CD4-positive, alpha-beta T cell treated with Interleukin-4 for 1 hour (primary cell): Measurements from ENCODE around the gene KRTCAP2.

Experiments
- DNase-seq, 2 donors: peaks; one replicate each; pipeline ENCODE4 v3.0.0-alpha.2; 2020 to 2022

KRTCAP2 gene

DNA sequence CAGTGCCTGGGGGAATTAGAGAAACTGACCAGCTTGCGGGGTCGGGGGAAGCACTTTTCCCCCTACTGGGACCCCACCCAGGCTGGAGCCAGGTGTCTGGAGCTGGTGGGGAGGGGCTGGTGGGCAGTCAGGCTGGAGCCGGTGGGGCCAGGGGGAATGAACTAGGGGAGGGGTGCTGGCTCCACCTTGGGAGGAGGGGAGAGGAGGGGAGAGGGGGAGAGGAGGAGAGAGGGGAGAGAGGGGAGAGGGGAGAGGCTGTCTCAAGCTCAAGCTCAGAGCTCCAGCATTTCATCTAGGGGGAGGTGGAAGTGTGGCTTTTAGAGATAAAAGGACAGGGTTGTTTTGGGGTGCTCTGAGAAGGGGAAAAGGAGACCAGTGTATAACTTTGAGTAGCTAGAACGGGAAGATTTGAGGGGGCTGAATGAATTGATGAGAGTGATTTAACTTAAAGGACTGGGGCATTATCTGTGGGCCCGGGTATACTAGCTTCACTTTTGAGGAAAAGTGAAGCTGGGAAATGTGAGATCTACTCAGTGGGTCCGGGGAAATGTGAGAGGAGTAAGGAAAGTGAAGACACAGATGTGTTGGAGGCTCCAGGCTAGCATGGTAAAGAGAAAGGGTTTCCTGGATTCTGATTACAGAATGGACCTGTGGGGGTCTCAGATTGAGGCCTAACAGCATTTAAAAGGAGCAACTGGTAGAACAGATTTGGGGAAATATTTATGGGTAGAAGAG is 42.7 kb downstream of the KRTCAP2 start:
- DNase-seq: no peak

DNA sequence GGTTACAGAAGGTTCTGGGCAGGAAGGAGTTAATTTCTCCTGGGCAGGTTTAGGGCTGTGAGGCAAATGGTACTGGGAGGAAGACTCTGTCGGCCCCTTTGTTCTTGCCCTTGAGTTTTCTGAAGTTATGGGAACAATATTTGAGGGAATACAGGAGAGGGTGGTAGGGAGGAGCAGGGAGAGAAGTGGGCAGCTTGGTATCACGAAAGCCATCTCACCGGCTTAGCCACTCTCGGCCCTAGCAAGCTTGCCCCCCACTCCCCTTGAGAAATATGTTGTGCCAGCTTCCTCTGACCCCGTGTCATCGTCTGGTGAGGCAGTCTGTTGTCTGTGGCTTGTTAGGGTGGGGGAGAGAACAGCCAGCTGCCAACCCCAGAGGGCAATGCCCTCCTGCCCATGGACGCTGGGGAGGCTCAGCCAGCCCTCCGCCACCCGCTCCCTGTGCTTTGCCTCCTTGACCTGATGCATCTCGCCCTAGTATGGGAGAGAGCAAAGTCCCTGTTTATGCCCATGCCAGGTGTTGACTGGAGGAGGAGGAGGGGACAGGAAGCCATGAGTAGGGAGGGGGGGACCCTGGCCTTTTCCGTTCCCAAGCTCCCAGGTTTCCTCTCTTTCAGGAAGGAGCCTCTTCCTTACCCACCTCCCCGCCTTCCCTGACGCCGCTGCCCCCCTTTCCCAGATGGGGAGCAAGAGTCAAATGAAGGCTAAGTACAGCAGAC is 44.2 kb downstream of the KRTCAP2 start:
- DNase-seq: no peak

DNA sequence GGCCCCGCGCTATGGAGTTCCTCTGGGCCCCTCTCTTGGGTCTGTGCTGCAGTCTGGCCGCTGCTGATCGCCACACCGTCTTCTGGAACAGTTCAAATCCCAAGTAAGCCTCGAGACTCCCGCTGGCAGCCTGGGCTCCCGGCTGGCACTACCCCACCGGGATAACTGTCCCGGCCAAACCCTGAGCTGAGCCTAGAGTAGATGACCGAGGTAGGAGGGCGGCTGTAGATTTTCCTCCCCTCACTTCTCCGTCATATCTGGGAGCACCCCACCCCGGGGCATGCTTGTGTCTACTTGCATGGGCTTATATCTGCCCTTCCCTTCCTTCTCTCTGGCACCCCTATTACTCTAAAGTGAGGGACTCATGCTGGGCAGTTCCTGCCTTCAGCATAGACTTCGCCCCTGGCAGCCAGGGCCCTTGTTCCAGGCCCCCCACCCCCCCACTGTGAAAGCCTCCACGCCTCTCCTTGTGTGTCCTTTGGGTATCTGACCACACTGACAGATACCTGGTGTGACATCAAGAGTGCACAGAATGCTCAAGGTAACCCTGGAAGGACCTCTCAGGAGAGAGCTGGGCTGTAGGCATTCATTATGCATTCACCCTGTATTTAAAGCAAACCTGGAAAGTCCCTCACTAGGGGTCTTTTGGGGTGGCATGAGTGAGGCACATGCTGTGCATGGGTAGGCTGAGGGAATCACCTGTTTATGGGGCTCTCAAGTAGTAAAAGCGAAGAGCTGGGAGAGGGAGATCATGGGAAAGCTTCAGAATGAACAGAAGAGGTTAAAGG is 44.9 kb downstream of the KRTCAP2 start:
- no peak for DNase-seq

DNA sequence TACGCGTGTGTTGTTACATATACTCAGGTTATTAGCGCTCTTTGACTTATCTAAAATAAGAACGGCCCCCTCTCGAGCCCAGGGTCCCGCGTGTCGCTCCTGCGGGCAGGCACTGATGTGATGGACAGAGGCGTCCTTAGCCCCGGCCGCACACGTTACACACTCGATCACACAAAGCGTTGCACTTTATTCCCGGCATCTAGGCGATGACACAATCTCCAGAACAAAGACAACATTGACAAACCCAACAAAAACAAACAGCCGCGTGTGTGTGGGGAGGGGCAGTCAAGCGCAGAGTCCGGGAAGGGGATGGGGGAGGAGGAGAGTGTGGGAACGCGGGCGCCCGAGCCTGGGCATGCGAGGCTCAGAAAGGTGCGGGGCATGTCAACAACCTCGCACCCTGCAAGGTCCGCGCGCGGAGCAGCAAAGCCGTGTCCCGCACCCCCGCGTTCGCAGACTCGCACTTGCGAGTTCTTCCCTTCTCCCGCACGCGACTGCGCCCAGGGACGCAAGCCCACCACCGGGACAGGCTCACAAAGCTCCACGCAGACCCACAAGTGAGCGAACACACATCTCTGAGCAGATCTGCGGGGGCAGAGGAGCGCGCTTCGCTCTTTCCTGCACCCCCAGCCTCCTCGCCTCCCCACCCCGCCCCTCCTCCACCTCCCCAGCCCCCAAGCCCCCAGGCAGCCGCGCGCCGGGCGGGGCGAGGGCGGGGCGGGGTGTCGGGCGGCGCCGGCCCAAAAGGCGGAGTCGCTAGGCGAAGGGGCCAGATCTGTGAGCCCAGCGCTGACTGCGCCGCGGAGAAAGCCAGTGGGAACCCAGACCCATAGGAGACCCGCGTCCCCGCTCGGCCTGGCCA is 45.8 kb downstream of the KRTCAP2 start, which contains the start of gene EFNA1:
EFNA1 (plus strand) TSS at position 772 of the 862 bp plus-strand sequence. CDS start 102 bp downstream, outside the sequence.
- DNase-seq: peak; percentile 34 to 41

DNA sequence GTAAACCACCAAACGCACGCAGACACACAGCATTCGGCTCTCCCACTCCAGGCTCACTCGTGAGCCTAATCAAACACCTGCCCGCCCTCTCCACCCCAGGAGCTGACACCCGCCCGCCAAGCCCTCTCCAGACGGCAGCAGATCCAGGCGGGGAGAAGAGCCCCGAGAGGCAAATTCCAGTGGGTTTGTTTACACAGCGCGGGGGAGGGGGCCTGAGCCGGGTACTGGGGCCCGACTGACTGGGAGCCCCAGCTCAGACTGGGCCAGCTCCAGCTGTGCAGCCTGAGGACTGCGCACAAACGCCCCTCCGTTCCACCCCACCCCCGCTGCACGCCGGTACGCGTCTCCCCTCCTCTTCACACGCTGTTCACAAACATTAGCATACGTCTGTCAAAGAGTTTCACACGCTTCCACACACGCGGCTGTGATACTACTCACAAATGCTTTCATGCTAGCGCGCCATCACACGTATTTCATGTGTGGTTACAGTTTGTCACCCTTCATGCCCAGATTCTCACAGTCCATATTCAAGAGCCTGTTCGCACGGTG is 46.5 kb downstream of the KRTCAP2 start:
- peak; percentile 32 to 46 for DNase-seq

DNA sequence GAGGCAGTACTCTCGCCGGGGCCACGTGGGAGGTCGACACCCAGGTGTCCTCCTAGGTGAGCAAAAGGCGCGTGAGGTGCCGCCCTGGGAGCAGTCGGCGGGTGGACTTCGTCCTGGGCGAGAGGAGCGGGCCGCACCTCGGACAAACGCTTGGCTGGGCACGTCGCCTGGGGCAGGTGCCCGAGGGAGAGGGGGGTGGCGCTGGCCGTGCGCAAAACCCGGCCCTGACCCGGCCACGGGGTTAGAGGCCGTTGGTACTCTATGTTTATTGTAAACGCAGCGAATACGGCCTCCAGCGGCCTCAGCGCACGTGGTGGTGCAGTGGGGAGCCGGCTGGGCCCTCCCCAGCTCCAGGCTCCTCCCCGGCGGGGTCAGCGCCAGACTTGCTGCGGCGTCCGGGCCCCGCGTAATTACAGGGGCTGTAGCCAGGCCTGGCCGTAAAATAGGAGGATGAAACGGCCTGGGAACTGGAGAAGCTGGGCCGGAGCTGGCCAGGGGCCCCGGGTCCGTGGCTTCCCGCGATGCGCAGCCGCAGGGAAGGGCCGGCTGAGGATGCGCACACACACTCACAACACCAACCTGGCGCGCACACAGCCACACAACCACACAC is 47.1 kb downstream of the KRTCAP2 start:
- no peak for DNase-seq

DNA sequence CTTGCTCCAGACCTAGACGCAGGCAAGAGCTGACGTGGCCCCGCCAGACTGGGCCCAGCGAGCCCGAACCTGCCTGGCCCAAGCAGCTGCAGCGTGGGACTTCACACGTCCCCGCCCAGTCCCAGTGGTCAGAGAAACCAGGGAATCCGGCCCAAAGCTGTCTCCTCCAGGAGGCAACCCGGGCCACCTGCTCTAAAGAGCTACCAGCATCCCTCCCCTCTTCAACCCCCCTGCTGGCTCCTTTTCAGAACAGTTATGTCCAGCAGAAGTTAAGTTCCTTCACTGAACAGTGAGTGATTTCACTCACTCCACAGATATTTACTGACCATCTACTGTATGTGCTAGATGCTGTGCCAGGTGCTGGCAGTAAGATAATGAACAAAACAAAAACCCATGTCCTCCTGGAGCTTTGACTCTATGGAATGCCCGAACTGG is 47.6 kb downstream of the KRTCAP2 start:
- DNase-seq: no peak

DNA sequence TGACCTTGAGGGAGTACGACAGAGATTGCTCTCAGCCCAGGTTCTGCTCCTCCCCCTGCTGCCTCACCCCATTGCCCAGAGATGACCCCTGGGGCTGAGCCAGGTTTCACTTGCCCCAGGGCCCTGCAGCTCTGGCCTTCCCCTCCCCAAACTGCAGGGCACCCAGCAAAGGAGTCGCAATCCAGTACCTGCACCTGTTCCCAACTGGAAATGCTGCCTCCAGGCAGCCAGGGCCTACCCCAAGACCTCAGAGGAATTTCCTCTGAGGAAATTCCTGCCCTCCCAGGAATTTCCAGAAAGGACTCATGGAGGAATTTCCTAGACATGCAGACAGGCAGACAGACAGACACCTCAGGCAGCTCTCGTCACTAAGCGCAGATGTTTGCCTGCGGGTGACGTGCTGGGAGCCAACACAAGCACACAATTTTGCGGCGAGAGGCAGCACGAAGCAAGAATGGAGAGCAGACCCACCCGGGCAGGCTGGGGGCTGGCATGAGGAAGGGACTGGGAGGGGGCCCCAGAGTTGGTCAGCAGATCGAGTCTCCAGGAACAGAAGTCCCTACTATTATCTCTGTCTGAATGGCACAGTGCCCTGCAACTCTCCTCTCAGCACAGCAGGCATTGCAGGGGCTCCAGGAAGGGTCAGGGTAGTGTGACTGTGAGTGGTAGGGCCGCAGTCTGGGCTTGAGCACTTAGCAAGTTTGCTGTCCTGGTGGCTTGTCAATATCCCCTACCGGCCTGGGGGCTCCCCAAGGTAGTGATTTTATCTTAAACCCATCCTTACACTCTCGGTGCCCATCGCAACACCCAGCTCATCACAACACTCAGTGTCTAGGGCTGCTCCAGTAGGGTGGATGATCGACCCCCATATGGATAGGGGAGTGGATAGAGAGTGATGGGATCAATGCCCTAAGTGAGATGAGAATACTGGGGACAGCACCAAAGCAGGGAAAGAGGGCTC is 48.3 kb downstream of the KRTCAP2 start:
- DNase-seq: no peak

DNA sequence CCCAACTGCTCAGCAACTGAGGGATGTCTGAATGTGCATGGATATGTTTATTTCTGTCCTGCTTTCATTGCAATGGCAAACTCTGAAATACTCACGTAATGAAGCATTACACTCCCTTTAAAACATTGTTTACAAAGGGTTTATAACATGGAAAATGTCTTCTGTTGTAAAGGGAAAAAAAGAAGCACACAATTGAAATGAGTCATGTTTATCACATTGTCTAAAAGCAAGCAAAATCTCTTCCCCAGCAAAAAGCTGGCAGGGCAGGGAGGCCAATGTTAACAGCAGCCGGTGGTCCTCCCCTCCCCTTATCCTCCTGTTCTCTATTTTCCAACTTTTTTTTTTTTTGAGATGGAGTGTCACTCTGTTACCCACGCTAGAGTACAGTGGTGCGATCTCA is 49.3 kb downstream of the KRTCAP2 start:
- DNase-seq: no peak

DNA sequence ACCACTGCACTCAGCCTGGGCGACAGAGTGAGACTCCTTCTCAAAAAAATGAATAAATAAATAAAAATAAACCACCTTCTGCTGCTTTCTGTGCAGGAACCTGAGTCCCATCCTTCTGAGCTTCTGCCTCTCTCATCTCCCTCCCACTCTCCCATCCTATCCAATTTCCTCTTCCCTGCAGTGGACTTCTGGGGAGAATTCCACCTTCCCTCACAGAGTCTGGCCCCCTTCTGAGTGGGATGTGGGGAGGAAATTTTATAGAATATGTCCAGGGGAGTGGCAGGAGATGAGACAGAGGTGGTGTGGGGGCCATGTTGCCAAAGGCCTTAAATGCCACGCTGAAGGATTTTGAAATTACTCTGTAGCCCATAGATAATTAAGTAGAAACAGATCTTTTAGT is 50.8 kb downstream of the KRTCAP2 start:
- no peak for DNase-seq

DNA sequence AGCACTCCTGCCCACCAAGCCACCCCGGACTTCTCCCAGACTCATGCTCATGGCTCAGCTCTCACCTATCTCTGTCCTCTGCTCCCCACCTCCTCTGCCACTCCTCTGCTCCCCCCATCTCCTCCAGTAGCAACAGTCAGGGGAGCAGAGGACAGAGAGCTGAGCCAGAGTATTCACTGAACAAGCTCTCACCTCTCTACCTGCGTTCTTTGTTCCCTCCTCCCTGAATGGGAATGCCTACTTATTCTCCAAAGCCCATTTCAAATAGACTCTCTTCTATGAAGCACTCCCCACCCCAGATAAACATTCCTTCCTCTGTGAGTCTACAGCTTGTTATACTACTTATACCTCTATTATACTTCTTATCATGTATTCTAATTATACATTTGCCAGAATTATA is 51.9 kb downstream of the KRTCAP2 start:
- DNase-seq: no peak

DNA sequence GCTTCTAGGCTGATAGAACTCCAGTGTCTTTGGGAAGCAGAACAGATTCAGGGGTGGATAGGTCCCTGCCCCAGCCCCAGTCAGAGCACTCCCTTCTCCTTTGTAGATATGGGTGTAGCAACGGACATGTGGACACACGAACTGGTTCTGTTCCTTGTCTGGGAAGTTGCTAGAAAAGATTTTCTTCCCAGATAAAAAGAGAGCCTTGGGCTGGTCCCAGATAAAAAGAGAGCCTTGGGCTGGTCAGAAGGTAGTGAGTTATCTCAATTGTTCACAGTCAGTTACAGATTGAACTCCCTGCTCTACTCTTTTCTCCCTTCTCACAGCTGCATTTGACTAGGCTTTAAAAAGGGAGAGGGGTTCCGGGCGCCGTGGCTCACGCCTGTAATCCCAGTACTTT is 52.9 kb downstream of the KRTCAP2 start:
- no peak for DNase-seq
